NOMO-1 (cell line): ENCODE results near the gene PRDM11.

Source experiments
- DNase-seq, 2 experiments: peaks; one replicate each; lab custom pipeline; 2025; ENCODE audit not compliant: unreplicated experiment in 2 of 2; lab: John Stamatoyannopoulos, UW

PRDM11 gene

DNA sequence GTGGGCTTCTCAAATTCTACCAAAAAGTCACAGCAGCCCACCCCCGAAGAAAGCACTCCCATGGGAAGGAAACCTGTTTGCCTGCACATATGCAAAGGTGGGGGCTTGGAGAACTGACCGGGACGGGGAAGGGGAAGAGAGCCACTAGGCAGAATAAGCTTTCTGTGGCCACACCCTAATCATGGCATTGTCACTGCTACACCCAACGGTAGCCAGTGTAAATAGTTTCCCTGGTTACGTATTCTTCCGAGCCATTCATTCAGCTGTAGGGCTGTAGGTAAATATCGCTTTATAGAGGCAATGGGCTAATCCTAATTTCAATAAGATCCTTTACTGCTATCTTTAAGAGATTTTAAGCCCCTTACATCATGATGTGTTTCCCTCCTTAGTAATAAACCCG, 61.7 kb downstream of the PRDM11 start:
- no peak for DNase-seq

GRCh38 chr11:45209000-45209879, 62.8 kb downstream of the PRDM11 start:
- DNase-seq = no peak

DNA sequence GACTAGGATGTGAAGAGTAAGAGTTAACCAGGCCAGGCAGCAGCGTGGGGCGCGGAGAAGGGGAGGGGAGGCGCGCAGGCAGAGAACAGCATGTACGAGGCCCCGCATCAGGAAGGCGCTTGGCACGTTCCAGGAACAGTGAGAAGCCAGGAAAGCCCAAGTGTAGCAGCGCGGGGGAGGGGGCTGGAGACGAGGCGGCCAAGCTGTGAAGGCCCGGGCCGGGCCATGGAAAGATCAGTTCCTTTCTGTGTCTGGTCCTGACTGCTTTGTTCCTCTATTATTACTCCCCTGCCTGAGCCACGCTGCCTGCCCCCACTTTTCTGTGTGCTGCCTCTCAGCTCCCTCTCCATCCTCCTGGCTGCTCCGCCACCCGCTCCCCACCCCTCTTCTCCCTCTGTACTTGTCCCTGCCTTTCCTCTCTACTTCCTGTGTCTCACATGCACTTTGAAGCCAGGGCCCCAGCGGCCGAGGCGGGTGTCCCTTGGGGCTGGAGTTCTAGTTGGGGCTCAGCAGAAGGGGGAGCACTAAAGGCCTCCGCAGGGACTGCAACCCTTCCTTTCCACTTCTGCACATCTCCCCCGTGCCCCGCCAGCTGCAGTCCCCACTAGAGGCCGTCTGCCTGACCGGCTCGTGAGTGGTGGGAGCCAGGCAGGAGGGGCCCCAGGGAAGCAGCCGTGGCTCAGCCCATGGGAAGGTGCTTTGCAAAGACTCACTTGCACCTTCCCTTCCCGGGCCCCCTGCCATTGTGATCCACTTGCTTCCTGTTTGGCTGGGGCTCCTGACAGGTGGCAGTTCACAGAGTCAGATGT, 63.7 kb downstream of the PRDM11 start:
- DNase-seq = no peak

- no peak for DNase-seq
Observed at GRCh38 chr11:45210846-45211245, 64.4 kb downstream of the PRDM11 start.

DNA sequence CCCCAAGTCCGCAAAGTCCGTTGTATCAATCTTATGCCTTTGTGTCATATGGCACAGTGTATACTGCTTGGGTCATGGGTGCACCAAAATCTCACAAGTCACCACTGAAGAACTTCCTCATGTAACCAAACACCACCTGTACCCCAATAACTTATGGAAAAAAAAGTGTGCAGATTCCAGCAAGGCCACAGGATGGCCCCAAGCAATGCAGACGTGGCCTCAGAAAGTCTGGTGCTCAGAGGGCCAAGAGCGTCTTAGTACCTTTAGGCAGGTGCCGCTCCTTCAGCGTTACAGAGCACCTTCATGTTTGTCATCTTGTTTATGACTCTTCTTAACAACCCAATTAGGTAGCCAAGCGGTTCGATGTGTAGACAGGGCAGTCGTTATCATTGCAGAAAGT, 65.3 kb downstream of the PRDM11 start:
- DNase-seq = no peak

GRCh38 chr11:45212566-45213315, 66.3 kb downstream of the PRDM11 start:
- DNase-seq = no peak

- no peak for DNase-seq
Observed at GRCh38 chr11:45213316-45213665, 66.9 kb downstream of the PRDM11 start.

GRCh38 chr11:45213717-45214116, 67.3 kb downstream of the PRDM11 start:
- DNase-seq = no peak

- DNase-seq = no peak
Observed at GRCh38 chr11:45215098-45215865, 68.8 kb downstream of the PRDM11 start.

DNA sequence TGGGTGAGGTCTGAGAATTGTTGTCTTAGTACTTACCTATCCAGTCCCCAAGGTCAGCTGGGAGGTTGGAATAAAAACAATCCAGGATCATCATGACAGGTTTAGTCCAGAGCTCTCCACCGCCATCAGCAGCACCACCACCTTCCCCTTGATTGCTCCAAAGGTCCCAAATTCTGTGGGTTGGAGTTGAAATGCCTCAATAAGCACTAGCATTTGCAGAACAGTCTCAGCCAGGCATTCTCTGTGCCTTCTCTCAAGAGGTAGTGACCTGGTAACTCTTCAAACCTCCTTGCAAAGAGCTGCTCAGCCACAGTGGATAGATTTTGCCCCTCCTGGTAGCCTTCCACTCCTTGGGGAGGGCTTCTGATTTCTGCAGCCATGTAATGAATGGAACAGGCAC, 69.6 kb downstream of the PRDM11 start:
- no peak for DNase-seq

DNA sequence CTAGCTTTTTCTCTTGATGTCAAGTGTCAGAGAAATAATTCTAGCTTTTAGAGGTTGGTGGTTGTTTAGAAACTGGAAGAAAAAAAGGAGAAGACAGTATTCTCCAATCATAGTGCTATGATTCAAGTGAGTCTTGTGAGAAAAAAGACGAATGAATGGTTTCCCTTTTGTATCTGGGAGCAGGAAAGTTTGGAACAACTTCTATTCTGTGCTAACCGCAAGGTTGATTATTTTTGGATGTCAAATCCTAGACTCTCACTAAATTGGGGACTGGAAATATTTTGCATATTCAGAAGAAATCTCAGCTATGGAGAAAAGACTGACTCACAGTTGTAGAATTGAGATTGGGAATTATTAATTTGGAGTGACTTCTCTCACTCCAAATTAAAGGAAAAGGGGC, 70.5 kb downstream of the PRDM11 start:
- DNase-seq = no peak

GRCh38 chr11:45217991-45218390, 71.6 kb downstream of the PRDM11 start:
- no peak for DNase-seq

- DNase-seq = no peak
Observed at GRCh38 chr11:45218705-45219104, 72.3 kb downstream of the PRDM11 start.

- no peak for DNase-seq
Observed at GRCh38 chr11:45219411-45219810, 73.0 kb downstream of the PRDM11 start.

DNA sequence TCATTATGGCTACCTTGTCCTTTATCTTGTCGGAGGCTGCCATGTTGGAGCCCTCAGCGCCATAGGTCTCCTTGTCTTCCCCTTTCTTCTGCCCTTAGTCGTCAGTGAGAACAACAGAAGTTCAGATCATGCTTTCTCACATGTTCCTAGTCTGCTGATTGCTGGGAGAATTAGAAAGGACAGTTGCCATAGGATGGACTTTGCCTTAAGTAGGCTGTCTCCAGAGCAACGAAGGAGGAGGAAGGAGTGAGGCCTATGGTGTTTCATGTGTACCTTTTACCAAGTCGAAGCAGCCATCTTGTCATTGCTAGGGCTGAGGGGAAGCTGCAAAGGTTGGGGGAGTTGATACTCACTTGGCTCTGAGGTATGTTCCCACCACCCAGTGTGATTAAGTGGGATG, 77.1 kb downstream of the PRDM11 start:
- DNase-seq = no peak

DNA sequence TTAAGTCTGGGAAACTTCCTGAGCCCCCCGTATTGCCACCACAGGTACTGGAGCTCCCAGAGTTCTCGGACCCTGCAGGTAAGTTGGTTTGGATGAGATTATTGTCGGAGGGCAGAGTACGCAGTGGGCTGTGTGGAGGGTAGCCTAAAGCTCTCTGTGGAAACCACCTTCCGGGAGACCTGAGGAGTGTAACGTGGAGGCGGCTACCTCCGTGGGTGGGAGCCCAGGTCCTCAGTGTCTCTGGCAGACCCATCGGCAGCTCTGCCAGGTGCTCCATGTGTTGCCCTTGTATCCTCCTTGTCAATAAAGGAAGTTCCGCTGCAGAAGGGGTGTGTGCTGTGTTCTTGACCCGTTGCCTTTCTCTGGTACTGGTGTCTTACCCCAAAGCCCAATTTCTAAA, 78.3 kb downstream of the PRDM11 start:
- no peak for DNase-seq

DNA sequence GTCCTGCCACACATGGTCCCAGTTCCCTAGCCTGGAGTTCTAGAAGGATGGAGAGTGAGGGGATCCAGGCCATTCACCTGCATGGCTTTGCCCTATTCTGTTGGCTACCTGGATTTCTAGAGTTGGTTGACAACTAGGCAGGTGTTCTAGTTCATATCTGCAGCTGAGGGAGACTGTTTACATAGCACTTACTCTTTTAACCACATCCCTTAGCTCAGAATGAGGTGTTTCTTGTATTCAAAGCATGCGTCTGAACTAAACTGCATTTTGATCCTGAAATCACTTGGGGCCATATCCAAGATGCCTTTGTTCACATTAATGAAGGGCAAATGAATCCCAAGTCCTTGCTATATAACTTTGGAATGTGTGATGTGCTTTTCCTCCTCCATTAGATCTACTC, 78.8 kb downstream of the PRDM11 start:
- DNase-seq = no peak

DNA sequence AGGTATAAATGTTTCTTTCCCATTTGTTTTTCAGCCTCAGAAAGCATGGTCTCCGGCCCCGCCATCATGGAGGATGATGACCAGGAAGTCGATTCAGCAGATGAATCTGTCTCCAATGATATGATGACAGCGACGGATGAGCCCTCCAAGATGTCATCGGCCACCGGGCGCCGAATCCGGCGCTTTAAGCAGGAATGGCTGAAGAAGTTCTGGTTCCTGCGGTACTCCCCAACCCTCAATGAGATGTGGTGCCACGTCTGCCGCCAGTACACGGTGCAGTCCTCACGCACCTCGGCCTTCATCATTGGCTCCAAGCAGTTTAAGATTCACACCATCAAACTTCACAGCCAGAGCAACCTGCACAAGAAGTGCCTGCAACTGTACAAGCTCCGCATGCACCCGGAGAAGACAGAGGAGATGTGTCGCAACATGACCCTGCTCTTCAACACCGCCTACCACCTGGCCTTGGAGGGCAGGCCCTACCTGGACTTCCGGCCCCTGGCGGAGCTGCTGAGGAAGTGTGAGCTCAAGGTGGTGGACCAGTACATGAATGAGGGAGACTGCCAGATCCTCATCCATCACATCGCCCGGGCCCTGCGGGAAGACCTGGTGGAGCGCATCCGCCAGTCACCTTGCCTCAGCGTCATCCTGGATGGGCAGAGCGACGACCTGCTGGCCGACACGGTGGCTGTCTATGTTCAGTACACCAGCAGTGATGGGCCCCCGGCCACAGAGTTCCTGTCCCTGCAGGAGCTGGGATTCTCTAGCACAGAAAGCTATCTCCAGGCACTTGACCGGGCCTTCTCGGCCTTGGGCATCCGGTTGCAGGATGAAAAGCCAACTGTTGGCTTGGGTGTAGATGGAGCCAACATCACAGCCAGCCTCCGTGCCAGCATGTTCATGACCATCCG, 79.8 kb downstream of the PRDM11 start:
- no peak for DNase-seq

- no peak for DNase-seq
Observed at GRCh38 chr11:45226901-45227300, 80.5 kb downstream of the PRDM11 start.

GRCh38 chr11:45227836-45228235, 81.4 kb downstream of the PRDM11 start:
- DNase-seq = no peak
